Measurements from ENCODE around the gene COMMD1.

The COMMD1 gene

GRCh38 chr2:62046141-62046540 is 140.7 kb downstream of the COMMD1 start:
- H3K4me1 Mint-ChIP-seq (ENCODE audit: low read depth), result peaks cover 2% of the 10 kb centered on the region

GRCh38 chr2:62050456-62051045 is 145.1 kb downstream of the COMMD1 start:
- Mint-ChIP-seq H3K4me1 (ENCODE audit: low read depth) (peaks cover 24% of the 10 kb centered on the region), H3K27ac (no peak overlapping the region), H3K4me3 (no peak overlapping the region)

More at GRCh38 chr2:62046141-62046540, 140.7 kb downstream of the COMMD1 start:
- Mint-ChIP-seq H3K27ac (no peak overlapping the region), H3K27me3 (no peaks in the 10 kb centered on the region), H3K36me3 (ENCODE audit: low read depth) (peaks cover 14% of the 10 kb centered on the region), H3K9me3 (peaks cover 6% of the 10 kb centered on the region), H3K4me3 (no peak overlapping the region)

GRCh38 chr2:62054029-62054791 is 148.7 kb downstream of the COMMD1 start:
- H3K36me3 Mint-ChIP-seq (ENCODE audit: low read depth), result peaks cover 5% of the 10 kb centered on the region
- peaks cover 24% of the 10 kb centered on the region for H3K4me1 Mint-ChIP-seq (ENCODE audit: low read depth)
- H3K27me3 Mint-ChIP-seq, result no peaks in the 10 kb centered on the region
- no peaks in the 10 kb centered on the region for H3K9me3 Mint-ChIP-seq
- H3K4me3 Mint-ChIP-seq, result no peak overlapping the region
- H3K27ac Mint-ChIP-seq, result no peak overlapping the region

More at GRCh38 chr2:62050456-62051045, 145.1 kb downstream of the COMMD1 start:
- Mint-ChIP-seq H3K27me3 (no peaks in the 10 kb centered on the region), H3K36me3 (ENCODE audit: low read depth) (peaks cover 5% of the 10 kb centered on the region), H3K9me3 (no peaks in the 10 kb centered on the region)

GRCh38 chr2:62054916-62055450 is 149.5 kb downstream of the COMMD1 start:
- no peaks in the 10 kb centered on the region for H3K27me3 Mint-ChIP-seq
- no peaks in the 10 kb centered on the region for H3K9me3 Mint-ChIP-seq
- H3K27ac Mint-ChIP-seq, result no peak overlapping the region
- H3K4me3 Mint-ChIP-seq, result no peak overlapping the region
- peaks cover 5% of the 10 kb centered on the region for H3K36me3 Mint-ChIP-seq (ENCODE audit: low read depth)
- H3K4me1 Mint-ChIP-seq (ENCODE audit: low read depth), result peaks cover 24% of the 10 kb centered on the region

- peaks cover 24% of the 10 kb centered on the region for H3K4me1 Mint-ChIP-seq (ENCODE audit: low read depth)
- no peaks in the 10 kb centered on the region for H3K9me3 Mint-ChIP-seq
- H3K27me3 Mint-ChIP-seq, result no peaks in the 10 kb centered on the region
- peaks cover 5% of the 10 kb centered on the region for H3K36me3 Mint-ChIP-seq (ENCODE audit: low read depth)
- no peak overlapping the region for H3K27ac Mint-ChIP-seq
- no peak overlapping the region for H3K4me3 Mint-ChIP-seq
These were observed 150.4 kb downstream of the COMMD1 start for GRCh38 chr2:62055724-62056336.

GRCh38 chr2:62056341-62056740 is 150.9 kb downstream of the COMMD1 start:
- Mint-ChIP-seq H3K27ac (no peak overlapping the region), H3K9me3 (no peaks in the 10 kb centered on the region), H3K36me3 (ENCODE audit: low read depth) (peaks cover 5% of the 10 kb centered on the region), H3K4me1 (ENCODE audit: low read depth) (peaks cover 24% of the 10 kb centered on the region), H3K4me3 (no peak overlapping the region), H3K27me3 (no peaks in the 10 kb centered on the region)

GRCh38 chr2:62065243-62065642 is 159.8 kb downstream of the COMMD1 start:
- Mint-ChIP-seq H3K9me3 (no peaks in the 10 kb centered on the region), H3K4me1 (ENCODE audit: low read depth) (peaks cover 4% of the 10 kb centered on the region), H3K4me3 (no peak overlapping the region), H3K27ac (no peak overlapping the region), H3K36me3 (ENCODE audit: low read depth) (no peaks in the 10 kb centered on the region), H3K27me3 (no peaks in the 10 kb centered on the region)

- Mint-ChIP-seq H3K36me3 (ENCODE audit: low read depth) (peaks cover 4% of the 10 kb centered on the region), H3K27me3 (no peaks in the 10 kb centered on the region), H3K27ac (no peak overlapping the region), H3K9me3 (no peaks in the 10 kb centered on the region), H3K4me1 (ENCODE audit: low read depth) (peaks cover 1% of the 10 kb centered on the region), H3K4me3 (no peak overlapping the region)
These were observed 165.7 kb downstream of the COMMD1 start for GRCh38 chr2:62071126-62071598.

GRCh38 chr2:62071760-62072680 is 166.5 kb downstream of the COMMD1 start:
- no peak overlapping the region for H3K4me3 Mint-ChIP-seq
- no peaks in the 10 kb centered on the region for H3K27me3 Mint-ChIP-seq
- peaks cover 4% of the 10 kb centered on the region for H3K36me3 Mint-ChIP-seq (ENCODE audit: low read depth)
- H3K27ac Mint-ChIP-seq, result no peak overlapping the region
- H3K4me1 Mint-ChIP-seq (ENCODE audit: low read depth), result no peaks in the 10 kb centered on the region
- H3K9me3 Mint-ChIP-seq, result no peaks in the 10 kb centered on the region

- no peaks in the 10 kb centered on the region for H3K4me1 Mint-ChIP-seq (ENCODE audit: low read depth)
- H3K9me3 Mint-ChIP-seq, result no peaks in the 10 kb centered on the region
- no peak overlapping the region for H3K27ac Mint-ChIP-seq
- no peaks in the 10 kb centered on the region for H3K27me3 Mint-ChIP-seq
- H3K4me3 Mint-ChIP-seq, result no peak overlapping the region
- H3K36me3 Mint-ChIP-seq (ENCODE audit: low read depth), result peaks cover 4% of the 10 kb centered on the region
These were observed 168.8 kb downstream of the COMMD1 start for GRCh38 chr2:62074233-62074632.

GRCh38 chr2:62076980-62077638 is 171.6 kb downstream of the COMMD1 start:
- Mint-ChIP-seq H3K36me3 (ENCODE audit: low read depth) (peaks cover 4% of the 10 kb centered on the region), H3K4me3 (no peak overlapping the region), H3K9me3 (no peaks in the 10 kb centered on the region), H3K27me3 (no peaks in the 10 kb centered on the region), H3K4me1 (ENCODE audit: low read depth) (no peaks in the 10 kb centered on the region), H3K27ac (no peak overlapping the region)

- Mint-ChIP-seq H3K36me3 (ENCODE audit: low read depth) (peaks cover 9% of the 10 kb centered on the region), H3K9me3 (no peaks in the 10 kb centered on the region), H3K4me3 (no peak overlapping the region), H3K27me3 (no peaks in the 10 kb centered on the region), H3K4me1 (ENCODE audit: low read depth) (no peaks in the 10 kb centered on the region), H3K27ac (no peak overlapping the region)
These were observed 179.3 kb downstream of the COMMD1 start for GRCh38 chr2:62084801-62085200.

- Mint-ChIP-seq H3K27me3 (no peaks in the 10 kb centered on the region), H3K27ac (no peak overlapping the region), H3K4me1 (ENCODE audit: low read depth) (no peaks in the 10 kb centered on the region), H3K36me3 (ENCODE audit: low read depth) (peaks cover 4% of the 10 kb centered on the region), H3K4me3 (no peak overlapping the region), H3K9me3 (no peaks in the 10 kb centered on the region)
These were observed 184.2 kb downstream of the COMMD1 start for GRCh38 chr2:62089658-62090057.

- H3K36me3 Mint-ChIP-seq (ENCODE audit: low read depth), result peaks cover 4% of the 10 kb centered on the region
- no peaks in the 10 kb centered on the region for H3K27me3 Mint-ChIP-seq
- no peak overlapping the region for H3K4me3 Mint-ChIP-seq
- H3K9me3 Mint-ChIP-seq, result no peaks in the 10 kb centered on the region
- no peaks in the 10 kb centered on the region for H3K4me1 Mint-ChIP-seq (ENCODE audit: low read depth)
- no peak overlapping the region for H3K27ac Mint-ChIP-seq
These were observed 186.0 kb downstream of the COMMD1 start for GRCh38 chr2:62091471-62091870.

All from stimulated activated naive CD8-positive, alpha-beta T cell treated with anti-CD3 and anti-CD28 coated beads, Interleukin-15, Interleukin-2, amounts not matched to agents 100 ng/mL and 50 ng/mL, for 24 hours (primary cell).